A673 (cell line): ENCODE measurements around the gene KLK15. TPM values are rescaled to one million over a fixed set of nuclear protein-coding genes. Genes with fewer than 3 reads are reported as not detected.

Experiments
- BruUV-seq: library from RNA; stranded (reverse); fragments of 400-500 nt; replicated peaks from 2 replicates; lab custom pipeline; 2021; lab: Mats Ljungman, UMichigan
- CTCF ChIA-PET: fragments of 300-600 bp; sonication (Branson Sonifier 250); formaldehyde crosslinking; loops from one replicate; lab custom pipeline; 2022; ENCODE audit warnings: antibody characterized with exemption; lab: Charles Lee
- POLR2A ChIA-PET: fragments of 300-600 bp; sonication (Branson Sonifier 250); formaldehyde crosslinking; loops from one replicate; lab custom pipeline; 2022; ENCODE audit warnings: antibody characterized with exemption; ENCODE audit not compliant: low non-redundant PET; lab: Charles Lee
- DNase-seq: peaks from one replicate; pipeline ENCODE4 v3.0.0-alpha.2; 2015; ENCODE audit warnings: low spot score
- H3K27ac ChIP-seq: fragments of 200-600 bp; sonication (generic); 2 replicates; pipeline ENCODE4 v1.5.1; 2016; ENCODE audit warnings: mixed run types, low read depth, mild to moderate bottlenecking, mixed read lengths, antibody characterized with exemption, low read length; ENCODE audit not compliant: poor library complexity, severe bottlenecking
- H3K27me3 ChIP-seq: fragments of 200-600 bp; sonication (generic); replicated peaks from 2 replicates; pipeline ENCODE4 v1.6.1; 2017; ENCODE audit warnings: mixed run types, low read depth, mild to moderate bottlenecking, mixed read lengths, antibody characterized with exemption, low read length; ENCODE audit not compliant: insufficient read depth, poor library complexity
- H3K36me3 ChIP-seq: fragments of 200-600 bp; sonication (generic); 2 replicates; pipeline ENCODE4 v1.6.1; 2016; ENCODE audit warnings: mixed run types, mild to moderate bottlenecking, mixed read lengths, antibody characterized with exemption, low read length; ENCODE audit not compliant: insufficient read depth, poor library complexity, severe bottlenecking
- H3K4me1 ChIP-seq: fragments of 200-600 bp; sonication (generic); 2 replicates; pipeline ENCODE4 v1.6.1; 2017; ENCODE audit warnings: mixed run types, mild to moderate bottlenecking, mixed read lengths, antibody characterized with exemption, low read length; ENCODE audit not compliant: insufficient read depth, poor library complexity, severe bottlenecking
- H3K4me3 ChIP-seq: fragments of 200-600 bp; sonication (generic); 2 replicates; pipeline ENCODE4 v1.5.1; 2016; ENCODE audit warnings: low read depth, mixed run types, mild to moderate bottlenecking, mixed read lengths, low read length; ENCODE audit not compliant: poor library complexity, severe bottlenecking
- H3K9me3 ChIP-seq: fragments of 200-600 bp; sonication (generic); 2 replicates; pipeline ENCODE4 v1.6.1; 2016; ENCODE audit warnings: mixed run types, low read depth, mild to moderate bottlenecking, mixed read lengths, antibody characterized with exemption, low read length; ENCODE audit not compliant: poor library complexity, severe bottlenecking
- CTCF ChIP-seq: fragments of 300-800, 200-600 bp; sonication (generic); conservative IDR thresholded peaks from 2 replicates; pipeline ENCODE4 v1.5.1; 2017; ENCODE audit warnings: low read depth, mild to moderate bottlenecking, antibody characterized with exemption, low read length, moderate library complexity, mixed read lengths
- EZH2 ChIP-seq: fragments of 200-600 bp; sonication (generic); IDR thresholded peaks from 2 replicates; pipeline ENCODE4 v1.6.1; 2017; ENCODE audit warnings: borderline replicate concordance, low read depth, mild to moderate bottlenecking, mixed read lengths, antibody characterized with exemption, low read length; ENCODE audit not compliant: poor library complexity, severe bottlenecking
- intact Hi-C: fragments of 100-400 bp; cut with micrococcal nuclease; formaldehyde crosslinking; loops from one replicate; pipeline ENCODE4 v1.10.0; 2022; ENCODE audit not compliant: unreplicated experiment
- total RNA-seq: library from RNA; stranded (reverse); gene quantifications from 2 replicates; pipeline ENCODE4 v1.2.3, GENCODE V29; 2021

Gene KLK15
- total RNA-seq, 1 experiment from 2014 or later: not detected

- ChIA-PET CTCF (no interaction called here), POLR2A (no interaction called here)
- no TSS peak for BruUV-seq
- peaks cover 10% of the 10 kb centered on the region for H3K27me3 ChIP-seq
- DNase-seq: no peak
- no peaks in the 10 kb centered on the region for H3K36me3 ChIP-seq
- H3K27ac ChIP-seq: no peak overlapping the region
- H3K4me3 ChIP-seq: no peak overlapping the region
- intact Hi-C loops: no loop called here
- H3K4me1 ChIP-seq: no peaks in the 10 kb centered on the region
- H3K9me3 ChIP-seq: no peaks in the 10 kb centered on the region
- TF ChIP-seq EZH2 (no peak), CTCF (no peak)
These were observed 12.1 kb downstream of the KLK15 start for GRCh38 chr19:50821248-50821612.

GRCh38 chr19:50820549-50821247 is 12.7 kb downstream of the KLK15 start:
- ChIA-PET CTCF (no interaction called here), POLR2A (no interaction called here)
- peaks cover 10% of the 10 kb centered on the region for H3K27me3 ChIP-seq

GRCh38 chr19:50820086-50820485 is 13.3 kb downstream of the KLK15 start:
- Histone ChIP-seq H3K27ac (no peak overlapping the region), H3K4me1 (no peaks in the 10 kb centered on the region), H3K4me3 (no peak overlapping the region), H3K36me3 (no peaks in the 10 kb centered on the region), H3K27me3 (peaks cover 7% of the 10 kb centered on the region), H3K9me3 (no peaks in the 10 kb centered on the region)
- POLR2A ChIA-PET: no interaction called here
- no TSS peak for BruUV-seq
- CTCF ChIA-PET: no interaction called here
- DNase-seq: no peak
- intact Hi-C loops: no loop called here
- TF ChIP-seq EZH2 (no peak), CTCF (no peak)

More at GRCh38 chr19:50820549-50821247, 12.7 kb downstream of the KLK15 start:
- no peak for DNase-seq
- intact Hi-C loops: no loop called here
- Histone ChIP-seq H3K4me3 (no peak overlapping the region), H3K36me3 (no peaks in the 10 kb centered on the region), H3K9me3 (no peaks in the 10 kb centered on the region), H3K27ac (no peak overlapping the region), H3K4me1 (no peaks in the 10 kb centered on the region)
- no peak for TF ChIP-seq EZH2
- TF ChIP-seq CTCF: no peak
- no TSS peak for BruUV-seq
